Measurements from ENCODE around the gene ADGRG1.
A peak's percentile ranks its signal among the peaks of the same experiment; 100 is the strongest.
"Not testable (repeated sequence)": the region's sequence is repeated elsewhere in the genome, so short reads cannot be mapped to it uniquely, and the experiment has no call there.

Gene ADGRG1

DNA sequence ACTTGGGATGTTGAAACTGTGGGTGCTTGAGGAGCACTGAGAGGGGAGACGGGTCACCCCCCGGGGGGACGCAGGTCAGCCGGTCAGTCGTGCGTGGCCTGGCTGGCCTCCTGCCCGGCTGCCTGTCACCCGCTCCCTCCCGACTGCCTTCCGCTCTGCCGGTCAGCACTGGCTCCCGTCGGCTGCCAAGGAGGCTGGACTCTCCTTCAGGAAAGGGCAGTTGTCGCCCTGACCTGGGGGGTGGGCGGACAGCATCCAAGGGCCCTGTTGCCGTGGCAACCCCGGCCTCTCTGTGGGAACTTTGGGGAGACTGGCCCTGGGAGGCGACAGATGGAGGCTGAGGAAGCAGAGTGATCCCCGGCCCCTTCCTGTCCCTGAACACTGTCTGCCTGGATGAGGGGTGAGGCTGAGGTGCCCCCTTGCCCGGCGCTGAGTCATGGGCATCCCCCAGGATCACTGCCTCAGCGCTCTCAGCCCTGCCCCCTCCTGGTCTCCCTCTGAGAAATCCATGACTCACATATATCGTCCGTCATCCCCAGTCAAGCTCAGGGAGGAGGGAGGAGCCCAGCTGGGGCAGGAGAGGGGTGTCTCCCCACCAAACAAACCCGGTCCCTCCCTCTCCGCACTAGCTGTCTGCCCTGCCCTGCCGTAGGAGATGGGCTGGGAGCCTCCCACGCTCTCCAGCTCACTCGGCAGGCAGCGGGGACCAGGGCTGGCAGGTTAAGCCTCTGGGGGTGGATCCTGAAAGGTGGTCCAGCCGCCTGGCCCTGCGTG lies at the start of gene ADGRG1:
Gene ADGRG1, plus strand, starts transcription at position 623 of the 774 bp plus-strand sequence. CDS start 21,658 bp downstream, outside the sequence.
- peak in 1 of 2 donors; percentile 37 for DNase-seq (ENCODE audit: low read depth in 1 of 2, low spot score in 1 of 2)

DNA sequence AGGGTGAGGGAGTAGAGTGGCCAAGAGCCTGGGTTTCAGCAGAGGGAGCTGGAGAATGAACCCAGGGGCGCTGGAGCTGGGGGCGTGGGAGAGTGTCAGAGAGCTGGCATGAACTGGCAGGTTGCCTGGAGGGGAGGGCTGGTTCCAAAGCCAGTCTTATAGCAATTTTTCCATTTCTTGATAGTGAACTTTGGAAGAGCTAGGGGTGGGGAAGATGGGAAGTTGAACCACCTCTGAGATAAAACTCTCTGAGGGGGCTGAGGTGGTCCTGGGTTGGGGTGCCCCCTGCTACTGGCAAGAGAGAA lies 49.1 kb upstream of the ADGRG1 start:
- no peak for DNase-seq (ENCODE audit: low read depth in 1 of 2, low spot score in 1 of 2)

- no peak for DNase-seq (ENCODE audit: low read depth in 1 of 2, low spot score in 1 of 2)
These were observed 43.3 kb upstream of the ADGRG1 start for GRCh38 chr16:57585051-57585687.

- no peak for DNase-seq (ENCODE audit: low read depth in 1 of 2, low spot score in 1 of 2)
These were observed 39.6 kb upstream of the ADGRG1 start for GRCh38 chr16:57588831-57589230.

DNA sequence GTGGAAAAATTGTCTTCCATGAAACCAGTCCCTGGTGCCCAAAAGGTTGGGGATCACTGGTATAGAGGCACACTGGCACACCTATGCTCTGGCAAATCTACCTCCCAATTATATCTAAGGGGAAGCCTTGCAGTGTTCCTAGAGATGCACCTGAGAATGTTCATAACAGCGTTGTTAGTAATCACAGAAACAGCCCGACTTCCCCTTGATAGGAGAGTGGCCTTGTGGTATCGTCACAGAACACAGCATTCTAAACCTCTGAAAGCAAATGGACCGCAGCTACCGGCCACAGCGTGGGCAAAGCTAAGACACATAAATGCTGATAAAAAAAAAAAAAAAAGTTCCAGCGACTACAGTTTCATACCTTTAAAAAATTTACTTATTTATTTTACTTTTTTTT lies 39.1 kb upstream of the ADGRG1 start:
- no peak for DNase-seq (ENCODE audit: low read depth in 1 of 2, low spot score in 1 of 2)

GRCh38 chr16:57590654-57591085 lies 37.8 kb upstream of the ADGRG1 start:
- DNase-seq (ENCODE audit: low read depth in 1 of 2, low spot score in 1 of 2), result no peak

DNA sequence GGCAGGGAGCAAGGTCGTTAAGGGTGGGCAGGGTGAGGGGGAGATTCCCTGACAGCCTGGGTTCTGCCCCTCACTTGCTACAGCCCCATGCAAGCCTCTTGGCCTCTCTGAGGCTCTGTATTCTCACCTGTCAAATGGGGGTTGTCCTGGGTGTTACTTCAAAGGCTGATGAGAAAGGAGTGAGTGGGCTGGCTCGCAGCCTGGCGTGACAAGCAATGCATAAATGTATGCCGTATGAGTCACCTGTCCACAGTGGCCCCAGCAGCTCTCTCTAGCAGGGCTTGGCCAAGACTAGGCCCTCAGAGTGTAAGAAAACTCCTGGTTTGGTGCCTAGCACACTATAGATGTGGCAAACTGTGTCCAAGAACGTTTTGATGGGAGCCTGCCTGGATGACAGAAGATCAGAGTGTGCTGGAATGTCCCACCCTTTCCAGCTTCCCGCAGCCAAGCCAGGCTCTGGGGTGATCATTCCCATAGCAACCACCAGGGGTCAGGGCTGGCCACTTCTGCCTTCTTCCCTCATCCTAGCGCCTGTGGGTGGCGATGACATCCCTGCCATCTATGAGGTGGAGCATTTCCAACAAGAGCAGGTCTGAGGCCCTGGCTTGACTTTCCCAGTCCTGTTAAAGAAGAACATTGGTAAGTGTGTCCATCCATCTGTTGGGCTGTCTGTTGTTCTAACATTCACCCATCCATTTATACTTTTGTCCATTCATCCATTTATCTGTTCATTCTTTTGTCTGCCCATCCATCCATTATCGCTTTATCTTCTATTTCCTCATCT lies 37.2 kb upstream of the ADGRG1 start:
- peak in 1 of 2 donors; percentile 47 for DNase-seq (ENCODE audit: low read depth in 1 of 2, low spot score in 1 of 2)

GRCh38 chr16:57591870-57592485 lies 36.5 kb upstream of the ADGRG1 start:
- no peak for DNase-seq (ENCODE audit: low read depth in 1 of 2, low spot score in 1 of 2)

- peak; percentile 50 for DNase-seq (ENCODE audit: low read depth in 1 of 2, low spot score in 1 of 2)
These were observed 35.8 kb upstream of the ADGRG1 start for GRCh38 chr16:57592591-57593003.

- no peak for DNase-seq (ENCODE audit: low read depth in 1 of 2, low spot score in 1 of 2)
These were observed 35.4 kb upstream of the ADGRG1 start for GRCh38 chr16:57593021-57593420.

- DNase-seq (ENCODE audit: low read depth in 1 of 2, low spot score in 1 of 2), result no peak
These were observed 34.4 kb upstream of the ADGRG1 start for GRCh38 chr16:57593990-57594389.

- DNase-seq (ENCODE audit: low read depth in 1 of 2, low spot score in 1 of 2), result no peak
These were observed 33.8 kb upstream of the ADGRG1 start for GRCh38 chr16:57594531-57595031.

DNA sequence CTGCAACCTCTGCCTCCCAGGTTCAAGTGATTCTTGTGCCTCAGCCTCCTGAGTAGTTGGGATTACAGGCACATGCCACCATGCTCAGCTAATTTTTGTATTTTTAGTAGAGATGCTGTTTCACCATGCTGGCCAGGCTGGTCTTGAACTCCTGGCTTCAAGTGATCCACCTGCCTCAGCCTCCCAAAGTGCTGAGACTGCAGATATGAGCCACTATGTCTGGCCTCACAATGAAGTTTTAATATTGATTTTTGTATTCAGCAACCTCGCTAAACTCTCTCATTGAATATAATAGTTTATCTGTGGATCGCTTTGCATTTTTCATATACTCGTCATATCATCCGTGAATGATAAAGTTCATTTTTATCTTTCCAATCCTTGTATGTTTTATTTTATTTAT lies 32.2 kb upstream of the ADGRG1 start:
- not testable (repeated sequence) for DNase-seq (ENCODE audit: low read depth in 1 of 2, low spot score in 1 of 2)

- no peak for DNase-seq (ENCODE audit: low read depth in 1 of 2, low spot score in 1 of 2)
These were observed 30.0 kb upstream of the ADGRG1 start for GRCh38 chr16:57598437-57598836.

DNA sequence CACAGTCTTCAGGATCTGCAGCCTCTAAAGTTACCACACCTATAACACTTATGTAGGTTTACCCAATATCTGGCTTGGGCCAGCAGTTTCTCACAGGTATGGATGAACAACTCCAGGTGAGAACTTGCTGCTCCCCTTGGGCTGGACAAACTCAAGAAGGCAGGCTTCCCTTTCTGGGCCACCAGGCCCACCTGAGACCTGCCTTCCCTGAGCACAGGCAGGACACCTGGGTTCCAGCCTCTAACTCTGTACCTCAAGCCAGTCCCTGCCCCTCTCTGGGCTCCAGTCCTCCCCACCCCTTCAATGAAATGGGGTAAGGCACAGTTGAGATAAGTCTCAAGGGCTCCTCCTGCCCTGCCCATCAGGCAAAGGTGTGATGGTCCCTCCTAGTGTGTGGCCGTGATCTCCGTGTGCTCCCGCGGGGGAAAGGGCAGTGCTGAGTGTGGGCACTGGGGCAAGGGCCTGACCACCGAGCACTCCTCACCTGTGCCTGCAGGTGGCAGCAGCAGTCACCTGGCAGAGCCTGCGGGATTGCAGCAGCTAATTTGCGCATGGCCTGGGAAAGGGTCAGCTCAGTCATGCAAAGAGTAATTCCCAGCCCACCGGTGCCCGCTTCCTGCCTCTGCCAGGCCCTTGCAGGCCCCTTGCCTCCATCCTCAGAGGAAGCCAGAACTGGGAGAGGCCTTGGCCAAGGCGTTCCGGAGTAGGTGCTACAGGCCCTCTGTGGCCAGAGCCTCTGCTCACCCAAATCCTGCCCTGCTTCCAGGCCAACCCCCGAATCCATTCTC lies 28.2 kb upstream of the ADGRG1 start:
- DNase-seq (ENCODE audit: low read depth in 1 of 2, low spot score in 1 of 2), result peak in 1 of 2 donors; percentile 26

DNA sequence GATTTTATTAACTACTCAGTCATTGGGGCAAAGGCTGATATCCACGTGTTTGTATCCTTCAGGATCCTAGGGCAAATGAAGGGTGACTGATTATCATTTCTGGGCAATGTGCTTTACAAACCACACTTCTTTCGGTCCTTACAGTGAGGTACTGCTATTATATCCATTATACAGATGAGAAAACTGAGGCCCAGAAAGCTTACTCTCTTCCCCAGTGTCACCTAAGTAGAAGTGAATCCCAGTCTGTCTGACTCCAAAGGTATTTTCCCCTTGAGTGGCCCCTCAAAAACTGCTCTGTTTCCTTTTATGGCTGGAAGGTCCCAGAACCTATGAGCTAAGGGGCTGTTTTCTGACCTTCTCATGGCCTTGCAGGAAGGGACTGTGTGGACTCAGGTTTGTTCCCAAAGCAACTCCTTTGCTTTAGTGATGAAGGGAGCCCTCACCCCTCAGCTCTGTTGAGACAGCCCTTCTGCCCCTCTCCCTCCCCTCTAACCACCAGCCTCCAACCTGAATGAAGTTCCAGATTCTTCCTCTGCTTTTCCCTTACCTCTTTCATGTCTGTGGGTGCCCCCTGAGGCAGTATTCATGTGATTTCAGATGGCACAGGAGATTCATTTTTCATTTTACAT lies 27.4 kb upstream of the ADGRG1 start:
- DNase-seq (ENCODE audit: low read depth in 1 of 2, low spot score in 1 of 2), result no peak

DNA sequence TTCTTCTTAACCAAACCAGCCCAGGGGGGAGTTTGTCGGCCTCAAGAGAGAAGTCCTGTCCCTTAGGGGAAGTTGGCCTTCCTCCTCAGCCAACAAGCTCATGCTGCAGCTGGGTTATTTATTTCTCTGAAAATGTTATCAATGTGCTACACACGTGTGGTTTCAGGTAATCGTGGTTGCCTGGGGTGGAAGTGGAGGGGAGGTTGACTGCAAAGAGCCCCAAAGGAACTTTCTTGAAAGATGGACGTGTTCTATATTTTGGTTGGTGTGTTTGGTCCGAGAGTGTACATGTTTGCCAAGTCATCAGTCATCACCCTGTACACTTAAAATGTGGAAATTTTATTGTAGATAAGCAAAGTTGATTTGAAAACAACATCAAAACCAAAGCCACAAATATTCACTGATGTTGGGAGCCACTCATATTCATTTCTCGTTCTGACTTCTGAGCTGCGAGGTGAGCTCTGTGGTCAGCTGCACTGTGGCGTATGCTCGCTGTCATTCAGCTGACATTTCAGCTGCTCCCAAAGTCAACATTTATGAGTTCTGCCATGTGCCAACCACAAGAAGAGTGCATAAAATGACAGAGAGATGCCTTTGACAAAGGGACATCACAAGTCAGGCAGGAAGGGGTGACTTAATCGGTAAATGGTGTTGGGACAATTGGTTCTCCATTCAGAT lies 26.5 kb upstream of the ADGRG1 start:
- DNase-seq (ENCODE audit: low read depth in 1 of 2, low spot score in 1 of 2), result peak in 1 of 2 donors; percentile 44

DNA sequence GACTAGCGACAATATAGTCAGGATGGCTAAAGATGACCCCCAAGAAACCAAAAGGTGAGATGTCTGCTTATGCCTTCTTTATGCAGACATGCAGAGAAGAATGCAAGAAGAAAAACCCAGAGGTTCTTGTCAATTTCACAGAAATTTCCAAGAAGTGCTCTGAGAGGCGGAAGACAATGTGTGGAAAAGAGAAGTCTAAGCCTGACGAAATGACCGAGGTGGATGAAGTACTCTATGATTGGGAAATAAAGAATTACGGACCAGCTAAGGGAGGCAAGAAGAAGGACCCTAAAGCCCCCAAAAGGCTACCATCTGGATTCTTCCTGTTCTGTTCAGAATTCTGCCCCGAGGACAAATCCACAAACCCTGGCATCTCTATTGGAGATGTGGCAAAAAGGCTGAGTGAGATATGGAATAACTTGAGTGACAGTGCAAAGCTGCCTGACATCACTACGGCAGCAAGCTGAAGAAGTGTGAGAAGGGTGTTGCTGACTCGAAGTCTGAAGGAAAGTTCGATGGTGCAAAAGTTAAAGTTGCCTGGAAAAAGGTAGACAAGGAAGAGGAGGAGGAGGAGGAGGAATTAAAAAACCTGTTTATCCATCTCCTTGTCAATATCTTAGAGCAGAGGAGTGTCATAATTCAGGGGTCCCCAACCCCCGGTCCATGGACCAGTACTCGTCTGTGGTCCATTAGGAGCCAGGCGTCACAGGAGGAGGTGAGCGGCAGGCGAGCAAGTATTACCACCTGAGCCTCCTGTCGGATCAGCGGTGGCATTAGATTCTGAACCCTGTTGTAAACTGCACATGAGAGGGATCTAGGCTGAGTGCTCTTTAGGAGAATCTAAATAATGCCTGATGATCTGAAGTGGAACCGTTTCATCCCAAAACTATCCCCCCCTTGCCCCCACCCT lies 25.1 kb upstream of the ADGRG1 start:
- DNase-seq (ENCODE audit: low read depth in 1 of 2, low spot score in 1 of 2), result no peak
